ENCODE measurements around the gene STARD3. TPM values are rescaled to one million over a fixed set of nuclear protein-coding genes. Genes with fewer than 3 reads are reported as not detected.
A peak's percentile ranks its signal among the peaks of the same experiment; 100 is the strongest.

Gene STARD3
- total and polyA plus RNA-seq, 2 of the 13 experiments (the other 11 are each of a cell fraction or from before 2014, with no cell fraction given), result 34.6 to 100 TPM

GRCh38 chr17:39671651-39672521, 34.9 kb downstream of the STARD3 start (continued):
- TF ChIP-seq SPEN (CRISPR knock-in tag; IDR thresholded peaks at IDR 0.05; ENCODE audit: low read depth), result peak; percentile 64; the same call in 1 of the 2 replicates
- TF ChIP-seq ZNF30 (CRISPR knock-in tag; IDR thresholded peaks at IDR 0.05), result 0 out of 2 replicates have a peak, but pooled peaks have one; percentile 27
- TF ChIP-seq SNAPC2 (CRISPR knock-in tag; IDR thresholded peaks at IDR 0.05), result no peak
- TF ChIP-seq MEIS2 (CRISPR knock-in tag; IDR thresholded peaks at IDR 0.05), result no peak
- peak; percentile 85 for TF ChIP-seq ZNF598 (CRISPR knock-in tag; IDR thresholded peaks at IDR 0.05; ENCODE audit: borderline replicate concordance)
- TF ChIP-seq RXRA (CRISPR knock-in tag; IDR thresholded peaks at IDR 0.05), result peak; percentile 54; the same call in 1 of the 2 replicates
- TF ChIP-seq ONECUT2 (CRISPR knock-in tag; IDR thresholded peaks at IDR 0.05), result no peak
- 0 out of 2 replicates have a peak, but pooled peaks have one; percentile 89 for TF ChIP-seq ZNF567 (CRISPR knock-in tag; IDR thresholded peaks at IDR 0.05; ENCODE audit: borderline replicate concordance)
- TF ChIP-seq MAF1 (CRISPR knock-in tag; IDR thresholded peaks at IDR 0.05; ENCODE audit: borderline replicate concordance), result no peak
- TF ChIP-seq ZNF563 (CRISPR knock-in tag; IDR thresholded peaks at IDR 0.05), result peak; percentile 54; the same call in 1 of the 2 replicates
- no peak for TF ChIP-seq TERF1 (CRISPR knock-in tag; IDR thresholded peaks at IDR 0.05)
- TF ChIP-seq SRSF1 (optimal IDR thresholded peaks at IDR 0.05; ENCODE audit: low read depth, low read length), result peak; percentile 46
- TF ChIP-seq RAD21 (CRISPR knock-in tag; IDR thresholded peaks at IDR 0.05), result peak; percentile 86
- TF ChIP-seq HINFP (CRISPR knock-in tag; IDR thresholded peaks at IDR 0.05; ENCODE audit: low read depth), result peak; percentile 67; the same call in 1 of the 2 replicates
- no peak for TF ChIP-seq ZKSCAN8 (CRISPR knock-in tag; IDR thresholded peaks at IDR 0.05; ENCODE audit: borderline replicate concordance)
- 0 out of 2 replicates have a peak, but pooled peaks have one; percentile 80 for TF ChIP-seq ZNF704 (CRISPR knock-in tag; IDR thresholded peaks at IDR 0.05; ENCODE audit: borderline replicate concordance)
- TF ChIP-seq SMAD3 (CRISPR knock-in tag; IDR thresholded peaks at IDR 0.05), result 0 out of 2 replicates have a peak, but pooled peaks have one; percentile 21
- peak; percentile 70; the same call in 1 of the 2 replicates for TF ChIP-seq KLF13 (CRISPR knock-in tag; IDR thresholded peaks at IDR 0.05)
- no peak for TF ChIP-seq TCF7L2 (IDR thresholded peaks at IDR 0.05; ENCODE audit: low read depth, low read length)
- no peak for TF ChIP-seq ZNF24 (IDR thresholded peaks at IDR 0.05)
- TF ChIP-seq ZNF367 (CRISPR knock-in tag; IDR thresholded peaks at IDR 0.05; ENCODE audit: borderline replicate concordance), result no peak
- TF ChIP-seq MYNN (CRISPR knock-in tag; IDR thresholded peaks at IDR 0.05; ENCODE audit: low read depth), result no peak
- TF ChIP-seq NR1H2 (CRISPR knock-in tag; IDR thresholded peaks at IDR 0.05; ENCODE audit: borderline replicate concordance, low read depth), result no peak
- peak; percentile 82; the same call in 1 of the 2 replicates for TF ChIP-seq ZNF317 (CRISPR knock-in tag; IDR thresholded peaks at IDR 0.05)
- peak; percentile 97; the same call in 1 of the 2 replicates for TF ChIP-seq ZBTB7A (CRISPR knock-in tag; IDR thresholded peaks at IDR 0.05)
- no peak for TF ChIP-seq SIN3A (IDR thresholded peaks at IDR 0.05; ENCODE audit: borderline replicate concordance, low read depth, low read length)
- no peak for TF ChIP-seq ZNF703 (CRISPR knock-in tag; IDR thresholded peaks at IDR 0.05; ENCODE audit: borderline replicate concordance)

Data from HepG2 (cell line).